Measurements from ENCODE around the gene GLCCI1. TPM values are rescaled to one million over a fixed set of nuclear protein-coding genes. Genes with fewer than 3 reads are reported as not detected.

GLCCI1 gene
- total and polyA plus RNA-seq, 2 of the 13 experiments (the other 11 are each of a cell fraction or from before 2014, with no cell fraction given) = 1.3 to 1.7 TPM

DNA sequence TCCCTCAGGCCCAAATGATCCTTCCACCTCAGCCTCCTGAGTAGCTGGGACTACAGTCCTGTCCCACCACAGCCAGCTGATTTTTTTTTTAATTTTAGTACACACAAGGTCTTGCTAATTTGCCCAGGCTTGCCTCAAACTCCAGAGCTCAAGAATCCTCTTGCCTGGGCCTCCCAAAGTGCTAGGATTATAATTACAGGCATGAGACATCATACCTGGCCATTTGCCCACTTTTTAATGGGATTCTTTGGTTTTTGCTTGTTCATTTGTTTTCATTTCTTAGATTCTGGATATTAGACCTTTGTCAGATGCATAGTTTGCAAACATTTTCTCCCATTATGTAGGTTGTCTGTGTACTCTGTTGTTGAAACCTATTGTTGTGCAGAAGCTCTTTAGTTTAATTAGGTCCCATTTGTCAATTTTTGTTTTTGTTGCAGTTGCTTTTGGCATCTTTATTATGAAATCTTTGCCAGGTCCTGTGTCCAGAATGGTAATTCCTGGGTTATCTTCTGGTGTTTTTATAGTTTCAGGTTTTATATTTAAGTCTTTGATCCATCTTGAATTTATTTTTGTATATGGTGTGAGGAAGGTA lies 95.2 kb downstream of the GLCCI1 start:
- no peak for ATAC-seq
- Histone ChIP-seq H3K36me3 (replicated peaks in 1 of 2; ENCODE audit: control insufficient read depth in 1 of 2, insufficient read depth in 2 of 2, low read length in 2 of 2) (no peaks in the 10 kb centered on the region), H3K4me3 (replicated peaks in 1 of 3; ENCODE audit: insufficient read depth in 1 of 3, low read depth in 2 of 3, low read length in 3 of 3) (no peak overlapping the region), H3K9me3 (ENCODE audit: low read length) (no peaks in the 10 kb centered on the region), H3K79me2 (ENCODE audit: insufficient read depth, low read length) (no peaks in the 10 kb centered on the region), H3K27me3 (ENCODE audit: control insufficient read depth in 1 of 2, insufficient read depth in 2 of 2, low read length in 2 of 2) (no peaks in the 10 kb centered on the region), H3K4me1 (ENCODE audit: insufficient read depth, low read length) (no peaks in the 10 kb centered on the region), H2AFZ (ENCODE audit: low read length) (no peak overlapping the region), H3K4me2 (ENCODE audit: low read depth, low read length) (no peak overlapping the region), H3K9ac (ENCODE audit: insufficient read depth, low read depth, low read length) (no peak overlapping the region), H4K20me1 (ENCODE audit: insufficient read depth, low read length) (no peaks in the 10 kb centered on the region), H3K27ac (ENCODE audit: extremely low read length, insufficient read depth, low read length) (no peak overlapping the region)
- no peak for FAIRE-seq
- no peak for TF ChIP-seq ZNF121 (CRISPR knock-in tag; IDR thresholded peaks at IDR 0.05)
- no peak for TF ChIP-seq HNRNPLL (IDR thresholded peaks at IDR 0.05; ENCODE audit: low read depth, low read length, poor library complexity, severe bottlenecking)
- TF ChIP-seq, protein P1, sequence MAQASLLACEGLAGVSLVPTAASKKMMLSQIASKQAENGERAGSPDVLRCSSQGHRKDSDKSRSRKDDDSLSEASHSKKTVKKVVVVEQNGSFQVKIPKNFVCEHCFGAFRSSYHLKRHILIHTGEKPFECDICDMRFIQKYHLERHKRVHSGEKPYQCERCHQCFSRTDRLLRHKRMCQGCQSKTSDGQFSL (CRISPR knock-in tag; IDR thresholded peaks at IDR 0.05) = no peak
- TF ChIP-seq, protein P2, sequence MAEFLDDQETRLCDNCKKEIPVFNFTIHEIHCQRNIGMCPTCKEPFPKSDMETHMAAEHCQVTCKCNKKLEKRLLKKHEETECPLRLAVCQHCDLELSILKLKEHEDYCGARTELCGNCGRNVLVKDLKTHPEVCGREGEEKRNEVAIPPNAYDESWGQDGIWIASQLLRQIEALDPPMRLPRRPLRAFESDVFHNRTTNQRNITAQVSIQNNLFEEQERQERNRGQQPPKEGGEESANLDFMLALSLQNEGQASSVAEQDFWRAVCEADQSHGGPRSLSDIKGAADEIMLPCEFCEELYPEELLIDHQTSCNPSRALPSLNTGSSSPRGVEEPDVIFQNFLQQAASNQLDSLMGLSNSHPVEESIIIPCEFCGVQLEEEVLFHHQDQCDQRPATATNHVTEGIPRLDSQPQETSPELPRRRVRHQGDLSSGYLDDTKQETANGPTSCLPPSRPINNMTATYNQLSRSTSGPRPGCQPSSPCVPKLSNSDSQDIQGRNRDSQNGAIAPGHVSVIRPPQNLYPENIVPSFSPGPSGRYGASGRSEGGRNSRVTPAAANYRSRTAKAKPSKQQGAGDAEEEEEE (CRISPR knock-in tag; IDR thresholded peaks at IDR 0.05; ENCODE audit: borderline replicate concordance) = no peak
- no peak for TF ChIP-seq EED (CRISPR knock-in tag; IDR thresholded peaks at IDR 0.05)
- TF ChIP-seq ZMYM2 (CRISPR knock-in tag; IDR thresholded peaks at IDR 0.05) = no peak
- no peak for TF ChIP-seq GABPB1 (CRISPR knock-in tag; IDR thresholded peaks at IDR 0.05)
- TF ChIP-seq ZSCAN30 (CRISPR knock-in tag; IDR thresholded peaks at IDR 0.05) = no peak
- ChIA-PET POLR2A (no interaction called here), CTCF (ENCODE audit: low intra/inter-chr PET ratio, low total read pairs) (no interaction called here)
- no peak for DNase-seq (ENCODE audit: low spot score)
- BruUV-seq (replicated peaks) = no TSS peak
- in situ Hi-C loops (cut with HindIII; ENCODE audit: extremely low pct_ligation_motif_present, low pct_unique_long_range_greater_than_20kb) = no loop called here
- intact Hi-C loops (cut with micrococcal nuclease; ENCODE audit: unreplicated experiment) = no loop called here
